Stimulated activated CD4-positive, alpha-beta T cell treated with anti-CD3 and anti-CD28 coated beads, TNF-alpha, amount 100 ng/mL, for 48 hours (primary cell): ENCODE measurements around the gene PKD1L1.

Source experiments
- DNase-seq, 3 donors: peaks; one replicate each; pipeline ENCODE4 v3.0.0-alpha.2; 2020; ENCODE audit warnings: low read depth in 3 of 3

Gene PKD1L1

GRCh38 chr7:47875998-47876744 lies 72.1 kb downstream of the PKD1L1 start:
- no peak for DNase-seq

DNA sequence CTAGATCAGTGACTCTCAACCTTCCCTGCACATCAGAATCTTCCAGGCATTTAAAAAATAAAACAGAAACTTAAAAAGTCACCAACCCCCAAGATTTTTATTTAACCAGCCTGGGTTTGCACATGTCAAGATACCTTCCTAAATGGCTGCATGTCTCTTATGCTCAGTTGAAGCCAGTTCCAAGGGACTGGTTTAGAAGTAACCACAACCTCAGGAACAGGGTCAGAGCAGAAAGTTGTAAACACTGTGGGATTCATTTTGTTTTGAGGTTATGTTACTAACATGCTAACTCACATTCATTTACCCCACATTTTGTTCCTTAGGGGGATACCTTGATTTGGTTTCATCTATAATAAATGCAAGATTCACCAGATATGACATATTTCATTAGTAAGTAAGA lies 72.9 kb downstream of the PKD1L1 start:
- DNase-seq = no peak

- DNase-seq = no peak
Observed at GRCh38 chr7:47873762-47874161, 74.5 kb downstream of the PKD1L1 start.

DNA sequence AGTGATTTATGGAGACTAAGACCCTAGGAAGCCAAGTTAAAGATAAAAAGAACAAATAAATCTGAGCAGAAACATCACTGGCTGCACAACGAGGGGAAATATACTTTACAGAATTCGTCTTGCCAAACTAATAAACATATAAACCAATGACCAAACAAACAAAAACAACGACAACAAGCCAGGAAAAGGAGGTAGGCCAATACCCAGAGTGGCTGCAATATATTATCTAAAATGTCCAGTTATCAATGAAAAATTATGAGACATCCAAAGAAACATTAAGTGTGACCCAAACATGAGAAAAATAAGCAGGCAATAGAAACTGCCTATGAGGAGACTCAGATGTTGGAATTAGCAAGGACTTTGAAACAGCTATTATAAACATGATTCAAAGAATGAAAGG lies 81.0 kb downstream of the PKD1L1 start:
- no peak for DNase-seq

- no peak for DNase-seq
Observed at GRCh38 chr7:47866120-47866519, 82.1 kb downstream of the PKD1L1 start.

DNA sequence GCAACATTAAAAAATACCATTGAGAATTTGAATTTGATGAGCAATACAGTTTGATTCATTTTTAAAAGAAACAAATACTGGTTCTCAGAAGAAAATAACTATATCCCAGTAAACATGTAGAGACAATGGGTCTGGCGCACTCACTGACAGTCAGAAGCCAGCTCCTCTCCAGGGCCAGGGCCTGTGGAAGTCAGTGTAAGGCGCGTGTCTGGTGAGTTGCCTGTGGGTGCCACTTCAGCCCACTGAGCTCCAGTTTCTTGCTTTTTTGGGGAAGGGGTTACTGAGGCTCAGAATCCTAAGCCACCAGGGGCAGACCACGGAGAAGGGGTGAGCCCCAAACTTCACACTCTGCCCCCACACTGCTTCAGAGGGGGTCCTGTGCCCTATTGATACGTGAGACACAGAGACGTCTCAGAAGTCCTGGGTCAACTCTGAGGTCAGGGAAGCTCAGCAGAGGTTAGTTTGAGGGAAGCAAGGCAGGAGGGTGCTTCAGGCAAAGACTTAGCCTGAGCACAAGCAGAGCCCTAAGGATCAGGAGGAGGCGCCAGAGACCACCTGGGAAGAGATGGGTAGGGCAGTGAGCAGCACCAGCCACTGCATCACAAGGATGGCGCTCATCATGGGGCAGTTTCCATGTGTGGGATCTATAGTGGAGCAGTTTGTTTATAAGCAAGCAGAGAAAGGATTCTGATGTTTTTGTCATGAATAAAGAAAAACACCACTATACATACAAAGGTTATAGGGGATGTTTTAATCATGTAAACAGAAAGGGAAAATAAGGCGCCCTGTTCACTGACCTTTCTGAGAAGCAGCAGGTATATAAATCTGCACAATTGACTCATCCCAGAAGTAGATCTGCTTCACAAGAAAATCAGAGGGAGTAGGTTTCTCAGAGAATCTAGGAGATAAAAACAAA lies 95.7 kb downstream of the PKD1L1 start:
- DNase-seq = no peak

DNA sequence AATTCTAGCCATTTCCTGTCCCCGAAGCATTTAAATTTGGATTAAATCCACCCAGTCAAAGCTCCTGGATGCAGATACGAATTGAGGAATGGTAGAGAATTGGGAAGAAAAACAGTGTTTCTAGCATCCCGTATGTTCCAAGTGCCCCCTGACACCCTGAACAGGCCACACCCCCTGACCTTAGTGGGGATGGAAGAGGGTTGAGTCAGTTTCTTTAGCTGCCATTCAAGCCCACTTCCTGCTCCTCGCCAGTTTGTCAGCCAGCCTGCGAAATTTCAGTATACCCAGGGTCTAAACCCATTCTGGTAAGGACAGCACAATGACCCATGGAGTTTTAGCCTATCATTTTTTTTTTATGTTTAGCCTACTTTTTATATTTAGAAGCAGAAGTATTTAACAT lies 101.1 kb downstream of the PKD1L1 start:
- DNase-seq = no peak

GRCh38 chr7:47846138-47846836 lies 102.0 kb downstream of the PKD1L1 start:
- DNase-seq = no peak

DNA sequence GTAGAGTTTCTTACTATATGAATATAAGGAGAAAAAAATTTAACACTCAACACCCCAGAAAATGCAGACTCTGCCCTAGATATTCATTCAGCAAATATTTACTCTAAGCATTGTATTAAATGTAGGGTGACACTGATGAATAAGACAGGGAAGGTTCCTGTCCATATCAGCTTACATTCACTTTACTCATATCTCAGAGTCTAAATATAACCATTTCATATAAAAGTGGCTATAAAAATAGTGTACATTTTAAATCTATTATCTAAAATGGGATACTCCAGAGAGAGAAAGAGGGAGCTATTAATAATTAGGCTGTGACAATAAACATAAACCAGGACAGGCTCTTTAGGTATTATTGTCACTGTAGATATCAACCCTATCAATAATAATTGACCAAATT lies 104.0 kb downstream of the PKD1L1 start:
- no peak for DNase-seq

DNA sequence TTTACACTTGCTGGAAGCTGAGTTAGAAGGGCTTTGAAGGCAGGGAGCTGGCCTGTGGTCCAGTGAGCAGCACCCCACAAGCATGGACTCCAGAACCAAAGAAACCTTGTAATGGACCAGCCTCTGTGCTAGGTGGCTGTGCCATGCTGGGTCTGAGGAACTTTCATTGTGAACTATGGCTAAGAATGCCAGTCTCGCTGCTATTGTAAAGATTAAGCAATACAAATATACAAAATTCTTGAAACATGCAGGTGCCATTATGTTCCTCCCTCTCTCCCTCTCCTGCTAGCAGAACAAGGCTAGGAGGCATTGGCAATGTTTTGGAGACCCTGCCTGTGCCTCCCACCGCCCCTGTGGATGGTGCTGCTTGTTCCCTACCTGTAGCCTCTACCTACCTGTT lies 105.0 kb downstream of the PKD1L1 start:
- DNase-seq = no peak

DNA sequence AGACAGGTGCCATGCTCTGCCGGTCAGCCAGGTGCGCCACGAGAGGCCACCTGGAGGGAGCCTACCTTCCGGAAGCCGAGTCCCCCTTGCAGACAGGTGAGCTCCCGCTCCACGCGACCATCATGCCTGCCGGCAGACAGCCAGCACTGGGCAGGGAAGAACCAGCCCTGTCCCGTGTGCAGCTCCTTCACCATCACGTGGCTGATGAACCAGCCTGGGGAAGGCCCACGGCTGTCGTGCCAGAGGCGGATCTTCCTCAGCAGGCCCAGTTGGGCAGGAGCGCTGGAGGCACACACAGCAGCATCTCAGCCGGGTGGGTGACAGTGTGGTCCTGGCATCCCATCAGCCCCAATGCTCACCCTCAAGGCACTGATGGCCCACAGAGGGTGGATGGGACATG lies 108.9 kb downstream of the PKD1L1 start:
- no peak for DNase-seq

GRCh38 chr7:47837826-47838225 lies 110.4 kb downstream of the PKD1L1 start:
- DNase-seq = no peak

- no peak for DNase-seq
Observed at GRCh38 chr7:47836503-47837202, 111.6 kb downstream of the PKD1L1 start.

GRCh38 chr7:47836080-47836479 lies 112.2 kb downstream of the PKD1L1 start:
- no peak for DNase-seq

- no peak for DNase-seq
Observed at GRCh38 chr7:47833211-47833610, 115.1 kb downstream of the PKD1L1 start.

DNA sequence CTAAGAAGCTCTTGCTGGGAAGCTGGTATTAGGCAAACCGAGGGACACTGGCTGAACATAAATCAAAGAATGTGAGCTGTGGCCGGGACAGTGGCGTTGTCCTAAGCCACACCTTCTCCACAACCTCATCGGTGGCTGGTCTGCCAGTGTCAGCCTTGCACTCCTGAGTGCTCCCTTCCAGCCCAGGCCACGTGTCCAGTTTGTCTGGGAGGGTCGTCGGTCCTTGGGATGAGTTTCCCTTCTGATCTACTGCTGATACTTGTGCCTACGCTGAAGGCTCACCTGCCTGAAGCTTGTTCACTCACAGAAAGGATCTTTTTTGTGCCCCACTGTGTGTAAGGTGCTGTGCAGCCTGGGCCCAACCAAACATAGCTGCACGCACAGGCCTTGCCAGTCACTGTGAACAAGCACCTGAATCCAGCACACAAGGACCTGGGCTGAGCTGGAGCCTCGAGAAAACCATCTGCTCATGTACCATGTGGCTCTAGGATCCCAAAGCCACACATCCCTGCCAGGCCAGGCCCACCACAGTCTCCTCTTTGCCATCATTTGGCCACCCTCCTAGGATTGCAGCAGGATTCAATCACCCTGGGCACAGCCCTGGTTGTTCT lies 116.1 kb downstream of the PKD1L1 start:
- no peak for DNase-seq

DNA sequence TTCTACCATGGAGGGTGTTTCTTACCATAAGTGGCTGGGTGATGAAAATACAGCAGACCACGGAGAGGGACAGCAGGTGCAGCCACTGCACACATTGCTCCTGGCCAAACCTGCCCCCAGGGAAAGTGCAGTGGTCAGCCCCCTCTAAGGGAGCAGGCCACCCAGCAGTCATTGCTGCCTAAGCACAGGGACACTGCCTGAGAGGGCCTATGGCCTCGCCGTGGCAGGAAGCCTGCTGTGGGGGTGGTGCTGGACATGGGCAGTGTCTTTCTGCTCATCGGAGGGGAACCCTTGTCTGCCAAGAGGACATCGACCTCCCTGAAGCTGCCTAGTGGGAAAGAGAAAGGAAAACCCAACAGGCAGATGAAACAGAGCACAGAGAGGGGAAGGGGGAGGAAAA lies 118.3 kb downstream of the PKD1L1 start:
- no peak for DNase-seq

GRCh38 chr7:47827871-47828270 lies 120.4 kb downstream of the PKD1L1 start:
- no peak for DNase-seq

DNA sequence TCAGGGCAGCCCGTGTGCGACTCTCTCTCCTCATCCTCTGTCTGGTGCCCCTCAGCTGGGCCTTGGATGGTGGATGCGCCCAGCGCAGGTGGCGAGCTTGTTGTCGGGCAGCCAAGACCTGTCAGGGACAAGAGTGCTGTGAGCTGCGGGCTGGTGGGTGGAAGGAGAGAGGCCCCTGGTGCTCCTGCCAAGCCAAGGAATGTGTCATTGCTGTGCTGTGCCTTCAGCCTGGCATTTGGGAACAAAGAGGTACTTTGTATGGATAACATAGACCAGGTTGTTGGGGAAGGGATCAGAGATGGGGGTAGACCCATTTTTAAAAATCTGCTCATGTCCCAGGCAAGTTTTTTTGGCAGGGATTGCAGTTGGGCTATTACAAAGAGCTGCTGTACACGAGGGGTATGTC lies 120.9 kb downstream of the PKD1L1 start:
- no peak for DNase-seq

DNA sequence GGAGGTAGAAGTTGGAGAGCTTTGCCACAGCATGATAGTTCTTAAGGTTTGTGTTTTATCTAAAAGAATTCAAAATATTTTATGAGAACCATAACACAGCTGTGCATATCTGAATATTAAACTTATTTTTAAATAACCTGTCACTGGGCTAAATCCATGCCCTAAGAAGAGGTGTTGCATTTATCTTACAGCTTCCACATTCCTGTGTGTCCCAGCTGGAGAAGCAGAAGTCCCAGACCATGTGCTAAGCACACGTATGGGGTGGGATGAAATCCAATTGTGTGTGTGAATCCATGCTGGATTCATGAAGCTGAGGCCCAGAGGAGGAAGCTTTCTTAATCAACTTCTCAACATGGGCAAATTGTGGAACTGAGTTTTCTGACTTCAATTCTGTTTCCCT lies 121.5 kb downstream of the PKD1L1 start:
- no peak for DNase-seq

GRCh38 chr7:47819607-47819920 lies 128.7 kb downstream of the PKD1L1 start:
- no peak for DNase-seq
